Stimulated activated CD8-positive, alpha-beta memory T cell treated with anti-CD3 and anti-CD28 coated beads, Interleukin-4, amount 100 ng/mL, for 24 hours (primary cell): ENCODE data around the gene ATXN10.

Experiments used
- DNase-seq: peaks from one replicate; pipeline ENCODE4 v3.0.0-alpha.2; 2020; ENCODE audit warnings: low read depth

Gene ATXN10

GRCh38 chr22:45757936-45758335, 86.3 kb downstream of the ATXN10 start:
- DNase-seq = no peak

- DNase-seq = no peak
Measured at GRCh38 chr22:45758603-45759002, 87.0 kb downstream of the ATXN10 start.

GRCh38 chr22:45760682-45761081, 89.0 kb downstream of the ATXN10 start:
- DNase-seq = no peak

- DNase-seq = no peak
Measured at GRCh38 chr22:45762545-45763235, 91.1 kb downstream of the ATXN10 start.

- no peak for DNase-seq
Measured at GRCh38 chr22:45763236-45763624, 91.6 kb downstream of the ATXN10 start.

- no peak for DNase-seq
Measured at GRCh38 chr22:45768490-45768889, 96.9 kb downstream of the ATXN10 start.

GRCh38 chr22:45769569-45770210, 98.1 kb downstream of the ATXN10 start:
- no peak for DNase-seq

- no peak for DNase-seq
Measured at GRCh38 chr22:45770506-45770905, 98.9 kb downstream of the ATXN10 start.

GRCh38 chr22:45771057-45771456, 99.4 kb downstream of the ATXN10 start:
- no peak for DNase-seq

- DNase-seq = no peak
Measured at GRCh38 chr22:45771711-45772110, 100.1 kb downstream of the ATXN10 start.

GRCh38 chr22:45772743-45773142, 101.1 kb downstream of the ATXN10 start:
- DNase-seq = no peak

GRCh38 chr22:45774001-45774670, 102.5 kb downstream of the ATXN10 start:
- no peak for DNase-seq

- no peak for DNase-seq
Measured at GRCh38 chr22:45775062-45775461, 103.4 kb downstream of the ATXN10 start.

- no peak for DNase-seq
Measured at GRCh38 chr22:45775569-45776312, 104.1 kb downstream of the ATXN10 start.

GRCh38 chr22:45776313-45776585, 104.6 kb downstream of the ATXN10 start:
- no peak for DNase-seq

GRCh38 chr22:45777046-45777851, 105.6 kb downstream of the ATXN10 start:
- DNase-seq = no peak

- no peak for DNase-seq
Measured at GRCh38 chr22:45777852-45778375, 106.3 kb downstream of the ATXN10 start.

GRCh38 chr22:45781459-45781858, 109.8 kb downstream of the ATXN10 start:
- no peak for DNase-seq

- DNase-seq = no peak
Measured at GRCh38 chr22:45781966-45782365, 110.3 kb downstream of the ATXN10 start.

GRCh38 chr22:45783021-45783420, 111.4 kb downstream of the ATXN10 start:
- DNase-seq = no peak

GRCh38 chr22:45783690-45784089, 112.1 kb downstream of the ATXN10 start:
- DNase-seq = no peak
